Measurements from ENCODE around the gene LIME1. TPM values are rescaled to one million over a fixed set of nuclear protein-coding genes. Genes with fewer than 3 reads are reported as not detected.

The LIME1 gene
- total RNA-seq, 4 donors from 2014 or later = 4.7 to 17.0 (median 7.2) TPM

- 49% methylated on average over 3 of the region's 20 CpGs; no CpG with 5 or more reads in 1 of the 2 donors for WGBS, 2 donors (ENCODE audit: low coverage in 1 of 2)
- Histone ChIP-seq H3K4me3 (no peak overlapping the region), H3K27me3 (no peaks in the 10 kb centered on the region), H3K27ac (peak overlapping the region in 3 of 4 donors; percentile 27 to 70 (median 38)), H3K36me3 (peaks cover 0 to 30% of the 10 kb centered on the region in 2 donors), H3K4me1 (peaks cover 0 to 40% (median 25%) of the 10 kb centered on the region in 3 donors), H3K9me3 (no peaks in the 10 kb centered on the region)
- peak; percentile 34 for ATAC-seq
- TF ChIP-seq CTCF (IDR thresholded peaks at IDR 0.05) = no peak
- TF ChIP-seq EP300 (IDR thresholded peaks at IDR 0.05) = no peak
- no peak for TF ChIP-seq POLR2AphosphoS5 (IDR thresholded peaks at IDR 0.05)
- peak in 1 of 2 donors; percentile 12 for TF ChIP-seq POLR2A (IDR thresholded peaks at IDR 0.05)
Measured at GRCh38 chr20:63692436-63693082, 43.9 kb upstream of the LIME1 start.

DNA sequence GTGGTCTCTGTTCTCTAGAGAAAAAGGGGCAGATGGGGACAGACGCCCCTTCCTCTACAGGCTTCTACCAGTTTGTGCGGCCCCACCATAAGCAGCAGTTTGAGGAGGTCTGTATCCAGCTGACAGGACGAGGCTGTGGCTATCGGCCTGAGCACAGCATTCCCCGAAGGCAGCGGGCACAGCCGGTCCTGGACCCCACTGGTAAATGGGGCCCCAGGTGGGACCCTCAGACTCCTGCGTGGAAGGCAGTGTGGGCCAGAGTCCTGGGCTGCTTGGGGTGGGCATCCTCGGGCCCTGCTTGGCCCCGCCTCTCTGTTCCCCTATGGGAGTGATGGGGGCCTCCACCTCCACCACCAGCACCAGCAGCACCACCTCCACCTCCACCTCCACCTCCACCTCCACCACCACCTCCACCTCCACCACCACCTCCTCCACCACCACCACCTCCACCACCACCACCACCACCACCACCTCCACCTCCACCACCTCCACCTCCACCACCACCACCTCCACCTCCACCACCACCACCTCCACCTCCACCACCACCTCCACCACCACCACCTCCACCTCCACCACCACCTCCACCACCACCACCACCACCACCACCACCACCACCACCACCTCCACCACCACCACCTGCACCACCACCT, 43.3 kb upstream of the LIME1 start:
- no peak for TF ChIP-seq POLR2AphosphoS5 (IDR thresholded peaks at IDR 0.05)
- no peak for TF ChIP-seq CTCF (IDR thresholded peaks at IDR 0.05)
- no peak for TF ChIP-seq EP300 (IDR thresholded peaks at IDR 0.05)
- no peak for TF ChIP-seq POLR2A (IDR thresholded peaks at IDR 0.05)
- ATAC-seq = no peak
- H3K4me1 ChIP-seq = peaks cover 0 to 40% (median 22%) of the 10 kb centered on the region in 3 donors
- no peaks in the 10 kb centered on the region for H3K27me3 ChIP-seq
- no peaks in the 10 kb centered on the region for H3K9me3 ChIP-seq
- peak overlapping the region in 1 of 4 donors; percentile 27 for H3K27ac ChIP-seq
- H3K36me3 ChIP-seq = peaks cover 0 to 36% of the 10 kb centered on the region in 2 donors
- WGBS, 2 donors (ENCODE audit: low coverage in 1 of 2) = no CpG with 5 or more reads among the region's 10 CpGs
- no peak overlapping the region for H3K4me3 ChIP-seq

DNA sequence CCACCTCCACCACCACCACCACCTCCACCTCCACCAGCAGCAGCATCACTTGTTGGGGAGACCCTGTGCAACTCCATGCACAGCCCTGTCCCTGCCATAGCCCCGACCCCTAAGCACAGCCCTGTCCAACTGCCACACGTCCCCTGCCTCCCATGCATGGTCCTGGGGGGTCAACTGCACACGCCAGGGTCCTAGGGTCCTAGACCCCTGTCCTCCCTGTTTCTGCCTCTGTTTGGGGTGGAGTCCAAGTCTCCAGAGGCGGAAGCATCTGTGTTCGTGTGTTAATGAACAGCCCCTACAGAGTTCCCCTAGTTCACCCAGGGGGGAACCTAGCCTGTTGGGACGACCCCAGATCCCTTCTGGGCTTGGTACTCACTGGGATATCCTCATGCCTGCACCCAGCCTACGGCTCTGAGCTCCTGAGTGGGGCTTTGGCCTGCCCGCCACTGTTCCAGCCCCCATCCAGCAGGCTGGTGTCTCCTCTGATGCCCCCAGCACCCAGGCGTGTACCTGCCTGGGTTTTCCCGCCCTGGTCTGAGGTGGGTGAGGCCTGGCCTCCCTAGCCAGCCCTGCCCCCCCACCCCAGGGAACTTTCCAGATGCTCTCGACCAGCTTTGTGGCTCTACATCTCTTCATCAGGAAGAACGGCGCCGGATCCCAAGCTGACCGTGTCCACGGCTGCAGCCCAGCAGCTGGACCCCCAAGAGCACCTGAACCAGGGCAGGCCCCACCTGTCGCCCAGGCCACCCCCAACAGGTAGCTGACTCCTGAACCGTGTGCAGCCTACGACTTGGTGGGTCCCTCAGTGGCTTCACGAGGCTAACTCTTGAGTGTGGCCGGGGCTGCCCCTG, 42.5 kb upstream of the LIME1 start:
- Histone ChIP-seq H3K4me3 (no peak overlapping the region), H3K36me3 (peaks cover 0 to 36% of the 10 kb centered on the region in 2 donors), H3K27ac (no peak overlapping the region), H3K27me3 (no peaks in the 10 kb centered on the region), H3K9me3 (no peaks in the 10 kb centered on the region), H3K4me1 (peaks cover 0 to 40% (median 24%) of the 10 kb centered on the region in 3 donors)
- WGBS, 2 donors (ENCODE audit: low coverage in 1 of 2) = 90 to 100% methylated on average over 1 to 2 of the region's 21 CpGs
- no peak for TF ChIP-seq CTCF (IDR thresholded peaks at IDR 0.05)
- TF ChIP-seq POLR2AphosphoS5 (IDR thresholded peaks at IDR 0.05) = no peak
- no peak for TF ChIP-seq EP300 (IDR thresholded peaks at IDR 0.05)
- TF ChIP-seq POLR2A (IDR thresholded peaks at IDR 0.05) = no peak
- ATAC-seq = no peak

- H3K27me3 ChIP-seq = no peaks in the 10 kb centered on the region
- no peak overlapping the region for H3K4me3 ChIP-seq
- peaks cover 0 to 42% (median 33%) of the 10 kb centered on the region in 3 donors for H3K4me1 ChIP-seq
- H3K27ac ChIP-seq = no peak overlapping the region
- H3K36me3 ChIP-seq = peaks cover 0 to 40% of the 10 kb centered on the region in 2 donors
- no peak for TF ChIP-seq POLR2A (IDR thresholded peaks at IDR 0.05)
- no peak for TF ChIP-seq POLR2AphosphoS5 (IDR thresholded peaks at IDR 0.05)
- no peak for TF ChIP-seq EP300 (IDR thresholded peaks at IDR 0.05)
- no peak for TF ChIP-seq CTCF (IDR thresholded peaks at IDR 0.05)
- 100% methylated on average over 3 of the region's 37 CpGs; no CpG with 5 or more reads in 1 of the 2 donors for WGBS, 2 donors (ENCODE audit: low coverage in 1 of 2)
- H3K9me3 ChIP-seq = no peaks in the 10 kb centered on the region
- ATAC-seq = no peak
Measured at GRCh38 chr20:63694584-63695423, 41.7 kb upstream of the LIME1 start.

Data from gastroesophageal sphincter (tissue), 4 donors.